CD4-positive, alpha-beta T cell (primary cell): ENCODE data around the gene ANKRD6. TPM values are rescaled to one million over a fixed set of nuclear protein-coding genes. Genes with fewer than 3 reads are reported as not detected.

Source experiments
- ATAC-seq: fragments of 200-7000 bp; cut with Tn5 transposase; one replicate; pipeline ENCODE4 v1.10.0; 2022; ENCODE audit warnings: mild to moderate bottlenecking; ENCODE audit not compliant: poor library complexity
- CTCF ChIA-PET: fragments of 350-600 bp; sonication (Branson Sonifier 250); formaldehyde crosslinking; loops from one replicate; lab custom pipeline; 2021; ENCODE audit warnings: antibody characterized with exemption, inconsistent platforms; lab: Charles Lee
- POLR2A ChIA-PET: fragments of 350-600 bp; sonication (Branson Sonifier 250); formaldehyde crosslinking; loops from one replicate; lab custom pipeline; 2021; ENCODE audit warnings: antibody characterized with exemption, inconsistent platforms; lab: Charles Lee
- DNase-seq, 14 experiments: peaks; one replicate each; pipeline ENCODE4 v3.0.0-alpha.2; 2013 to 2020; ENCODE audit warnings: mixed read lengths in 2 of 14
- H3K27ac ChIP-seq, 2 donors: one replicate each; pipeline versions ENCODE4 v1.5.1 to v1.7.0; 2013; ENCODE audit warnings: low read length in 2 of 2, low read depth in 1 of 2, mild to moderate bottlenecking in 1 of 2
- H3K27me3 ChIP-seq, 2 experiments: 1 replicate in 1 of 2; 2 replicates in 1 of 2; pipeline versions ENCODE4 v1.6.1 to v1.7.0; 2013; ENCODE audit warnings: low read length in 2 of 2, control low read depth in 1 of 2, mild to moderate bottlenecking in 1 of 2, moderate library complexity in 1 of 2; ENCODE audit not compliant: insufficient read depth in 2 of 2, control insufficient read depth in 1 of 2
- H3K36me3 ChIP-seq: one replicate; pipeline ENCODE4 v1.6.1; 2013; ENCODE audit warnings: low read length, control low read depth; ENCODE audit not compliant: insufficient read depth
- H3K4me1 ChIP-seq: one replicate; pipeline ENCODE4 v1.6.1; 2013; ENCODE audit warnings: low read length, control low read depth; ENCODE audit not compliant: insufficient read depth
- H3K4me3 ChIP-seq: one replicate; pipeline ENCODE4 v1.5.1; 2013; ENCODE audit warnings: mild to moderate bottlenecking, low read length, moderate library complexity
- H3K9me3 ChIP-seq, 2 experiments: 1 replicate in 1 of 2; 2 replicates in 1 of 2; pipeline versions ENCODE4 v1.6.1 to v1.7.0; 2013; ENCODE audit warnings: low read length in 2 of 2, mild to moderate bottlenecking in 2 of 2, control low read depth in 1 of 2, moderate library complexity in 1 of 2; ENCODE audit not compliant: control insufficient read depth in 1 of 2, insufficient read depth in 1 of 2
- H3K27ac Mint-ChIP-seq: one replicate; pipeline ENCODE4 v1.8.0; 2020; ENCODE audit warnings: mixed read lengths
- H3K27me3 Mint-ChIP-seq: one replicate; pipeline ENCODE4 v1.8.0; 2021; ENCODE audit warnings: mixed read lengths
- H3K36me3 Mint-ChIP-seq: one replicate; pipeline ENCODE4 v1.8.0; 2021; ENCODE audit warnings: low read depth, mixed read lengths
- H3K4me1 Mint-ChIP-seq: one replicate; pipeline ENCODE4 v1.8.0; 2021; ENCODE audit warnings: low read depth, mixed read lengths
- H3K4me3 Mint-ChIP-seq: one replicate; pipeline ENCODE4 v1.8.0; 2020; ENCODE audit warnings: mild to moderate bottlenecking, mixed read lengths
- H3K9me3 Mint-ChIP-seq: one replicate; pipeline ENCODE4 v1.8.0; 2020; ENCODE audit warnings: mixed read lengths
- intact Hi-C, 2 experiments: fragments of 100-400 bp; cut with DNase I in 1 of 2; cut with micrococcal nuclease in 1 of 2; formaldehyde crosslinking; loops; one replicate each; pipeline versions ENCODE4 v1.15.1 to v1.9.0; 2023 to 2025; cut with DNase I, micrococcal nuclease
- total RNA-seq, 174 experiments: library from RNA in 2 of 174; stranded (reverse) in 2 of 174; gene quantifications; one replicate each; pipeline ENCODE4 v1.2.3 and lab custom pipeline; 2021 to 2026
- TF ChIP-seq, protein P1 (sequence below): fragments of 200-600 bp; IDR thresholded peaks from one replicate; pipeline ENCODE4 v1.8.0; 2022; ENCODE audit warnings: antibody characterized with exemption, mild to moderate bottlenecking

Gene ANKRD6
- total RNA-seq, 2 experiments from 2014 or later = 3.8 to 4.8 TPM

DNA sequence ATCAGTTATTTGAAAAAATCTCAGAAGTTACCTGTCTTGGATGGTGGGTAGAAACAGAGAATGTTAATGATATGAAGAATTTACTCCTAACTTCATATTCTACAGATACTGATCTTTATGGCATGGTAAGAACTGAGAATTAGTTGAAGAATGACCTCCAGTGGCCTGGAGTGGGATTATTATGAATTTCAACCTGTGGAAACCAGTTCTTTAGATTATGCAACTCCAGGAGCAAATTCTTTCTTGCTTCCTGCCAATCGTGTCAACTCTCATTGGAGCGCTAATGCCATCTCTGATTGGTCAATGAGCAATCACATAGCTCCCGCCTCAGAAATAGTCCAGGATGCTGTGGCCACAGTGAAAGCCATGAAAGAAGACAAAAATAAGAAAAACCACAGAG, 165.0 kb downstream of the ANKRD6 start:
- ATAC-seq (no peak), DNase-seq (peak in 1 of 14 experiments; percentile 5)
- Histone ChIP-seq H3K27me3 (no peaks in the 10 kb centered on the region), H3K9me3 (no peaks in the 10 kb centered on the region), H3K4me3 (no peak overlapping the region), H3K36me3 (no peaks in the 10 kb centered on the region), H3K4me1 (peaks cover 7% of the 10 kb centered on the region), H3K27ac (no peak overlapping the region)
- Mint-ChIP-seq H3K4me1 (peaks cover 17% of the 10 kb centered on the region), H3K27me3 (no peaks in the 10 kb centered on the region), H3K9me3 (no peaks in the 10 kb centered on the region), H3K27ac (no peak overlapping the region), H3K4me3 (no peak overlapping the region), H3K36me3 (no peaks in the 10 kb centered on the region)
- intact Hi-C loops = no loop called here
- TF ChIP-seq, protein P1, sequence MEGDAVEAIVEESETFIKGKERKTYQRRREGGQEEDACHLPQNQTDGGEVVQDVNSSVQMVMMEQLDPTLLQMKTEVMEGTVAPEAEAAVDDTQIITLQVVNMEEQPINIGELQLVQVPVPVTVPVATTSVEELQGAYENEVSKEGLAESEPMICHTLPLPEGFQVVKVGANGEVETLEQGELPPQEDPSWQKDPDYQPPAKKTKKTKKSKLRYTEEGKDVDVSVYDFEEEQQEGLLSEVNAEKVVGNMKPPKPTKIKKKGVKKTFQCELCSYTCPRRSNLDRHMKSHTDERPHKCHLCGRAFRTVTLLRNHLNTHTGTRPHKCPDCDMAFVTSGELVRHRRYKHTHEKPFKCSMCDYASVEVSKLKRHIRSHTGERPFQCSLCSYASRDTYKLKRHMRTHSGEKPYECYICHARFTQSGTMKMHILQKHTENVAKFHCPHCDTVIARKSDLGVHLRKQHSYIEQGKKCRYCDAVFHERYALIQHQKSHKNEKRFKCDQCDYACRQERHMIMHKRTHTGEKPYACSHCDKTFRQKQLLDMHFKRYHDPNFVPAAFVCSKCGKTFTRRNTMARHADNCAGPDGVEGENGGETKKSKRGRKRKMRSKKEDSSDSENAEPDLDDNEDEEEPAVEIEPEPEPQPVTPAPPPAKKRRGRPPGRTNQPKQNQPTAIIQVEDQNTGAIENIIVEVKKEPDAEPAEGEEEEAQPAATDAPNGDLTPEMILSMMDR = no peak
- ChIA-PET POLR2A (no interaction called here), CTCF (no interaction called here)

DNA sequence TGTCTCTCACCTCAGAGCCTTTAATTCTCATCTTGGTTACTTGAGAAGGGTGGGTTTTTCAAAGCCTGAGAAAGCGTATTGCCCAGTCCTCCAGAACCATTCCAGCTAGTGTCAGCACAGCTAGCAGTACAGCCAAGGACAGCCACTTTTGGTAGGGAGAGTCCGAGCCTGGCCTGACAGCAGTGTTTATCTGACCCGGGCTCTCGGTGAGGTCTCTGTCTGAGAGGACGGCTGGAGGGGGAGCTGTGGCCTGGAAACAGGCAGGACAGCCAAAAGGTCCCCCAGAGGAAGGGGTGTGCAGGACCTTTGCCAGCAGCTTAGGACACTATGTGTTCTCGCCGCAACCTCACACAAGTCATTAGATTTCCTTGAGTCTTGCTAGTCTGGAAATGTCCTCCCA, 166.8 kb downstream of the ANKRD6 start:
- Mint-ChIP-seq H3K9me3 (no peaks in the 10 kb centered on the region), H3K27me3 (no peaks in the 10 kb centered on the region), H3K4me3 (no peak overlapping the region), H3K27ac (no peak overlapping the region), H3K36me3 (no peaks in the 10 kb centered on the region), H3K4me1 (peaks cover 17% of the 10 kb centered on the region)
- H3K4me3 ChIP-seq = no peak overlapping the region
- ATAC-seq (no peak), DNase-seq (no peak)
- H3K9me3 ChIP-seq = no peaks in the 10 kb centered on the region
- no peaks in the 10 kb centered on the region for H3K36me3 ChIP-seq
- intact Hi-C loops = no loop called here
- H3K27ac ChIP-seq = no peak overlapping the region
- TF ChIP-seq, protein P1 = no peak
- peaks cover 7% of the 10 kb centered on the region for H3K4me1 ChIP-seq
- no peaks in the 10 kb centered on the region for H3K27me3 ChIP-seq
- ChIA-PET POLR2A (no interaction called here), CTCF (no interaction called here)

DNA sequence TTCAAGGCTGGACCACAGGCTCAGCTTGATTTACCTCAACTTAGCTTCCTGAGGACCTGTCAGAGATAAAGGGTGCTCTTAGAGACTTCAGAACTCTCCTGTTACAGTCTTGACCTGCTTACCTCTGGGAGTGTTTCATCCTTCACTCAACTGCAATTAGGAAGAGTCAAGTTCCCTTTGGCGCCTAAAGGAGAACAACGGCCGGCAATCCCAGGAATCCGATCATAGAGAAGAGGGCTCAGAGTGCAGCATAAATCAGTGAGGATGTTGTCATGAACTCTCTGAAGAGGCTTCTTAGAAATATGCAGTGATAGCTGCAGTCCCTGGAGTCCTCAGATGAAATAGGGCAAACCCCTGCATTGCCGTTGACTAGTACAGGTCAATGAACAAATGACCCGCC, 169.2 kb downstream of the ANKRD6 start:
- no peaks in the 10 kb centered on the region for H3K4me1 Mint-ChIP-seq
- intact Hi-C loops = no loop called here

More for the DNA sequence above, 169.2 kb downstream of the ANKRD6 start:
- H3K4me1 ChIP-seq = no peaks in the 10 kb centered on the region
- H3K27ac Mint-ChIP-seq = no peak overlapping the region
- no peak for DNase-seq
- no peak for ATAC-seq
- no peaks in the 10 kb centered on the region for H3K36me3 Mint-ChIP-seq
- no peak overlapping the region for H3K27ac ChIP-seq
- no peaks in the 10 kb centered on the region for H3K27me3 Mint-ChIP-seq
- TF ChIP-seq, protein P1 = no peak
- H3K9me3 ChIP-seq = no peaks in the 10 kb centered on the region
- no peak overlapping the region for H3K4me3 ChIP-seq
- CTCF ChIA-PET = no interaction called here
- no peaks in the 10 kb centered on the region for H3K36me3 ChIP-seq
- no peaks in the 10 kb centered on the region for H3K27me3 ChIP-seq
- no peaks in the 10 kb centered on the region for H3K9me3 Mint-ChIP-seq
- no peak overlapping the region for H3K4me3 Mint-ChIP-seq
- POLR2A ChIA-PET = no interaction called here
